Astrocyte (in vitro differentiated cells and primary cell): ENCODE measurements around the gene GPATCH2L.

Source experiments
- EZH2 ChIP-seq: IDR thresholded peaks from 2 replicates; pipeline ENCODE4 v1.6.1; 2012; ENCODE audit warnings: mild to moderate bottlenecking, low read length, inconsistent platforms; ENCODE audit not compliant: insufficient read depth
- TF ChIP-seq, protein P1 (sequence below): IDR thresholded peaks from 2 replicates; pipeline ENCODE4 v1.5.1; 2011; ENCODE audit warnings: low read depth, mild to moderate bottlenecking, inconsistent platforms, low read length, moderate library complexity; ENCODE audit not compliant: insufficient read depth

DNA sequence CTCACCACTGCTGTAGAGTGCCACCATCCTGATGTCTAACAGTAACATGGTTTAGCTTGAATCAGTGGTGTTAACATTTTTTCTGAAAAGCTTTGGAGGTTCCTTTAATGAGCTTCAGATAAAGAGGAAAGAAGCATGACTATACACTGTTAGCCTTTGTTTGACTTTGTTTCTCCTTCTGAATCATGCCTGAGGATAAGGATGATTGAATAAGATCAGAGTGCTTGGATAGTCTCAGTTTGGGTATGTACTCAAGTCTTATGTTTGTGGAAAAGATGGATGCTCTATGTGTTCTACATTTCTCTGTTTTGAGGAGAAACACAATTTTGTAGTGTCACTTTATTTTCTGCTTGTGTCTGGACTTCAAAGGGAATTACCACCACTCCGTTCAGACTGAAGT lies 42.0 kb downstream of the GPATCH2L start:
- TF ChIP-seq, protein P1, sequence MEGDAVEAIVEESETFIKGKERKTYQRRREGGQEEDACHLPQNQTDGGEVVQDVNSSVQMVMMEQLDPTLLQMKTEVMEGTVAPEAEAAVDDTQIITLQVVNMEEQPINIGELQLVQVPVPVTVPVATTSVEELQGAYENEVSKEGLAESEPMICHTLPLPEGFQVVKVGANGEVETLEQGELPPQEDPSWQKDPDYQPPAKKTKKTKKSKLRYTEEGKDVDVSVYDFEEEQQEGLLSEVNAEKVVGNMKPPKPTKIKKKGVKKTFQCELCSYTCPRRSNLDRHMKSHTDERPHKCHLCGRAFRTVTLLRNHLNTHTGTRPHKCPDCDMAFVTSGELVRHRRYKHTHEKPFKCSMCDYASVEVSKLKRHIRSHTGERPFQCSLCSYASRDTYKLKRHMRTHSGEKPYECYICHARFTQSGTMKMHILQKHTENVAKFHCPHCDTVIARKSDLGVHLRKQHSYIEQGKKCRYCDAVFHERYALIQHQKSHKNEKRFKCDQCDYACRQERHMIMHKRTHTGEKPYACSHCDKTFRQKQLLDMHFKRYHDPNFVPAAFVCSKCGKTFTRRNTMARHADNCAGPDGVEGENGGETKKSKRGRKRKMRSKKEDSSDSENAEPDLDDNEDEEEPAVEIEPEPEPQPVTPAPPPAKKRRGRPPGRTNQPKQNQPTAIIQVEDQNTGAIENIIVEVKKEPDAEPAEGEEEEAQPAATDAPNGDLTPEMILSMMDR = no peak
- no peak for TF ChIP-seq EZH2
